ENCODE results near the gene HOXC12.

The HOXC12 gene

DNA sequence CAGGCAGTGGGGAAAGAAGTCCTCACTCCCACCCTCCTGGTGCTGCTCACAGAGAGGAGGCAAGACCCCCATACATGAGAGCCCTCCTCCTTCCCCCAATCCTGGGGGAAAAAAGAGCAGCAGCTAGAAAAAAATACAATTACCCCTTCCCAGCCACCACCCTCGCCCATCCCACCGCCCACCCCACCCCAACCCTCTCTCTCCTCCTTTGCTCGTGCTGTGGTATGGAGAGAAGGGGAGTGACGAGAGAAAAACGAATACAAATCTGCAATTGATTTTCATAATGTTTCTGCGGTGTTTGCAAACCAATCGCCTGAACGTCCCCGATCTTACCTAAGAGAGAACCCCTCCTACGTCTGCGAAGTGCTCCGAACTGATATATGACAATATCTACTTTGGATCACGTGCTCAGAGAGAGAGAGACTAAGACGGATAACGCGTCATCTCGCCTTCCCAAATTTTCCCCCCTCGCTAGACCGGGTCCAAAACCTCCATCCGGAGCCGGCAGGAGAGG lies 18.1 kb downstream of the HOXC12 start, which contains the start of gene HOXC11:
Gene HOXC11, plus strand, starts transcription at position 405 of the 514 bp plus-strand sequence. CDS start 116 bp downstream, outside the sequence.
- DNase-seq (ENCODE audit: low read depth): no peak

- no peak for DNase-seq (ENCODE audit: low read depth)
These were observed 18.7 kb downstream of the HOXC12 start for GRCh38 chr12:53973236-53974042.

DNA sequence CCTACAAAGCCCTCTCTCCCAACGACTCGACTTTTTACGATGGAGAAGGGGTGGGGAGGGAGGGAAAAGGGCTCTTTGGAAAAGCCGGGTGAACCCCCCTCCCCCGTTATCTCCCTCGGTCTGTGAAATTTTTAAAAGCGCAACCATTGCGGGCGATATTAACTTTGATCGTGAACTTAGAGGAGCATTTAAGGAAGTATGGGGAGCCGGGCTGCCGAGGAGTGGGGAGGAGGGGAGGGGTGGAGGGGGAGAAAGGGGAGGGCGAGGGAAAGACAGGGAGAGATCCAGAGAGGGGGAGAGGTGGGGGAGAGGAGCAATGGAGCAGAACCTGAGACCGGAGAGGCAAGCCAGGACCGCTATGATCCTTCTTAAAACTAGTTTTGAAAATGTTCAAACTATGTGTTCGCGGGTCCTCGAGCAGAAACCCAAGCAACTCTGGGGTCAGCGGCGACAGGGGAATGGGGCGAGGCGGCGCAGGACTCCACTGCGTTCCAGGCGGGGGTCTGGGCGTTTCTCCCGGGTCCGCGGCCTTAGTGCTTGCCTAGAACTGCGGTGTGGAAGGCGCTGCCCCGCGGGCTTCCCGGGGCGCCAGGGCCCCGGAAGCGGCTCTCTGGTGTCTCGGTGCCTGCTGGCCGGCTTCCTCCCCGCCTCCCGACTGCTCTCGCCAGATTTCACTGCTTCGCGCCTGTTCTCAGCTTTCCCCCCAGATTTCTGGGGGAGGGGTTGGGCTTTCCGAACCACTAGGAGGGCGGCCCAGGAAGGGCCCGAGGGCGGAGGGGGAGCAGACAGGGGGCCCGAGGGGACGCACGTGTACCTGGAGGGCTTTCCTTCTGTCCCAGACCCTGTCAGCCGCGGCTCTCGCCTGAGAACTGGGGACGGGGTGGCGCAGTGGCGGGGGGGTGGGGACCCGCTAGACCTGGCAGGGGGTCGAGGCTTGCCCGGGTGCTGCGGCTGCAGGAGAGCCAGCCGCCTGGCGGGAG lies 19.7 kb downstream of the HOXC12 start, which contains the start of gene HOTAIR:
Gene HOTAIR, minus strand, starts transcription at position 871 of the 980 bp plus-strand sequence.
- DNase-seq (ENCODE audit: low read depth): no peak

GRCh38 chr12:53975064-53975471 lies 20.4 kb downstream of the HOXC12 start:
- no peak for DNase-seq (ENCODE audit: low read depth)

GRCh38 chr12:53975479-53976152 lies 20.9 kb downstream of the HOXC12 start:
- DNase-seq (ENCODE audit: low read depth): no peak

DNA sequence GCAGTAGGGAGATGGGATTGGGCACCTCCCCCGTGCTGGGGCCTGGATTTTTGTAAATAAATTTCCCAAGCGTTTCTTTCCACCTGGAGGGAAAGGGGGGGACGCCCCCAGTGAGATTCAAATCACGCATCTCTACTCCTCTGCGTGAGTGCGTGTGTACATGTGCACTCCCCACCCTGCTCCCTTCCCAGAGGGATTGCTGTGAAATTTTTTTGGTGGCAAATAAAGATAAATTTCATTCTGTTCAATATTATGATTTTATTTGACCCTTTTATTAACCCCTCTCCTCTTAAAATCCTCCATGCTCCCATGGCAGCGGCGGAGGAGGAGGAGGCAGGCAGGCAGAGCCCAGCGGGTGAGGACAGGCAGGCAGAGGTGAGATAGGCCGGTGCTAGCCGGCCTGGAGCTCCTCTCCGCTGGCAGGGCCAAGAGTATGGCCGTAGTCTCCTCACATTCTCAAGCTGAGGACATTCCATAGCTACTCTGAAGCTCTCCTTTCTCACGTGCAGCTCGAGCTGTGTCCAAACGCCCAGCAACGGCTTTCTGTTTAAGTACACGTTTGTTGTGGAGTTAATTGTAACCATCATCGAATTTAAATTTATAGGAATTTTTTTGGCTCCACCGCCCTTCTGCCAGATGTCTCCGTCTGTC lies 21.6 kb downstream of the HOXC12 start:
- no peak for DNase-seq (ENCODE audit: low read depth)

DNA sequence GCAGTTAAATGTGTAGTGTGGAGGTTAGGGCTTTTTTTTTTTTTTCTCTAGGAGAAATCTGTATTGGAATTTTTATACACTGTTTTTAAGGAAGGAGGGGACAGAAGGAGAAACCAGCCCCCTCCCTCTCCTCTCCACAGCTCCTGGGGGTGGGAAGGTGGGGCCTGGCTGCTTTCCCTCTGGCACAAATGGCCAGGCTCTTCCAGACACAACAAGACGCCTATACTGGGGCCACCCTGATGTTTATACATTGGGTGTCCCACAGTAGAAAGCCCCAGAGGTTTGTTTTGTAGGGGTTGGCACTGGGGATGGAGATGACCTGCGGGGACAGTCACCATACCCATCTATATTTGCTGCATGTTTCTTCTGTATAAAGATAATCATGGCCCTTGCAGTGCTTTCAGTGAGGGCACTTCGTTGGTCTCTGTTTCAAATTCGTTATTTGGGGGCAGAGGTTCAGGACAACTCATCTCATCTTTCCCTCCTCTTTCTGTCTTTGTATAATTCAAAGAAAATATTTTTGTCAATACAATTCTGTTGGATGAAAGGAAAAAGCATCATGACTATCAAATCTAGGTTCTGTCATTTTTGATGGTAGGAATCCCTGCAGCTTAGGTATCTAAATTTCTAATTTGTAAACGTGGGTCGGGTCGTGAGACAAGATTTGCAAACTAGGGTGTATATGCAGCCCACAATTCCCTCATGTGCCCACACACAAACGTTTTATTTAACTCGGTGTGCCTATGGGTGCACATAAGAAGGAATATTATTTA lies 22.3 kb downstream of the HOXC12 start:
- no peak for DNase-seq (ENCODE audit: low read depth)

DNA sequence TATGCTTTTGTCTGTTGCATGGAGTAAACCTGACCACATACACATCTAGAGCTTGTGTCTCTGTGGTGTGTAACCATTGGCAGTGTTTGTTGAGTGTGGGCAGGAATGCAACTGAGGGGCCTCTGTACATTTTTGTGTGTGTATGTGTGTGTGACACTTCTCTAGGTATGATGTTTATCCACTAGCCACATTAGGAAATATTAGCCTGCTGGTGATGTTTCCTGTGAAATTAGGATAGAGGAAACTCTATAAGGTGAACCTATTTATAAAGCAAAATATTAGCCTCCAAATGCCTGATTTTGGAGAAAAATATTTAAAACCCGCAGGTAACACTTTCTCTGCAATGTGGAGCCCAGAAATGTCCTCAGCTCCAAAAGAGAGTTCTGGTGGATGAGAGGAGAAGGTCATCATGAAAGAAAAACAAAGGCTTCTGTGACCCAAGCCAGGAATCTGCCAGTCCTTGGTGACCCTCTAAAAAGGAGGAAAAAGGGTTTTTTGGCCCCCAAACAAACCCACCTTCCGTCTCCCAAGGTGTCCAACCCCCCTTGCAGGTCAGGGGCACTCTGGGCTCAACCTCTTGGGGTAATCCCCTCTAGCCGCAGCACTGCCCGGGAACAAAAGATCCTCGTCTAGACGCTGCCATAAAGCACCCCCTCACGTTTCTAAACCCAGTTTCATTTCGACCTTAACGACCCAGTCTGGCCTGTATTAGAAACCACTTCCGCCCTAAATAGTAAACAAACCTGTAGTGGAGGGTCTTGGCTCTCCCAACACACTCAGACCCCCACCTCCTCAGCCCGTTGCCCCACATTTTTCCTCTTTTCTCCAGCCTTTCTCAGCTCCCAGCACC lies 23.1 kb downstream of the HOXC12 start:
- DNase-seq (ENCODE audit: low read depth): no peak

DNA sequence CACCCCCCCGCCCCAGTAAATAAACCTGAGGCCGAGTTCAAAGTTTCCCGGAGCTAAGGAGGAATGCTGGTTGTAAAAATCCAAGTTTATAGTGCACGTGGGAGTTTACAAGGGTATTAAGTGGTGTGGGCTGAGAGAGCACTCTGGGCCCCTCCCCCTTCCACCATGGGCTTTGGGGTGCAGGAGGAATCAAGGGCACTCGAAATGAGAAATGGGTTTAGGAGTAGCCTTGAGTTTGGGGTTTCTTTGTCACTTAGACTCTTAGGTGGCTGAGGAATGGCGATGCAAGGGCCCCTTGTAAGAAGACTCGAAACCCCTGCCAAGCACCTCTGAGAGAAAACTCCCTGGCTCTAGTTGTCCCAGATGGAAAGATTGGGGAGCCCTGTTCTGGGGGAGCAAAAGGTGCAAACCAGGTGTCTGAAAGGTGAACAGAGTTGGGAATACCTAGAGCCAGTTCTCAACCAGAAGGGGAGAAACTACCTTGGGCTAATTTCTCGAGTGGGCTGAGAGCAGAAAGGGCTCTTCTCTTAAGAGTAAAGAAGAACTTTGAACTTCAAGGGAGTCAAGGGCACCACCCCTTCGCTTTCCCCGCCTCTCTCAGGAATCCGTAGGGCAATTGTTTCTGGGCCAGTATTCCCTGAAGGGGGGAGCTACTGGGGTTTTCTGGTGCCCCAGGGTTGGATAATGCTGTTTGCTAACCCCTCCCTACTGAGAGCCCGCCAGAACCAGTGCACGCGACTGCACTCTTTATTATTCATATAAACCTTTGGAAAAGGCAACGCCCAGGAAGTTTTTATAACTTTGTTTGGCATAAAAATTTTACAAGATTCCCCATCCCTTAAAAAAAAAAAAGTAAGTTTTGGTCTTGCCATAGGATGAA lies 24.0 kb downstream of the HOXC12 start:
- no peak for DNase-seq (ENCODE audit: low read depth)

- DNase-seq (ENCODE audit: low read depth): no peak
These were observed 25.6 kb downstream of the HOXC12 start for GRCh38 chr12:53980104-53980801.

GRCh38 chr12:53980802-53981496 lies 26.2 kb downstream of the HOXC12 start:
- DNase-seq (ENCODE audit: low read depth): no peak

DNA sequence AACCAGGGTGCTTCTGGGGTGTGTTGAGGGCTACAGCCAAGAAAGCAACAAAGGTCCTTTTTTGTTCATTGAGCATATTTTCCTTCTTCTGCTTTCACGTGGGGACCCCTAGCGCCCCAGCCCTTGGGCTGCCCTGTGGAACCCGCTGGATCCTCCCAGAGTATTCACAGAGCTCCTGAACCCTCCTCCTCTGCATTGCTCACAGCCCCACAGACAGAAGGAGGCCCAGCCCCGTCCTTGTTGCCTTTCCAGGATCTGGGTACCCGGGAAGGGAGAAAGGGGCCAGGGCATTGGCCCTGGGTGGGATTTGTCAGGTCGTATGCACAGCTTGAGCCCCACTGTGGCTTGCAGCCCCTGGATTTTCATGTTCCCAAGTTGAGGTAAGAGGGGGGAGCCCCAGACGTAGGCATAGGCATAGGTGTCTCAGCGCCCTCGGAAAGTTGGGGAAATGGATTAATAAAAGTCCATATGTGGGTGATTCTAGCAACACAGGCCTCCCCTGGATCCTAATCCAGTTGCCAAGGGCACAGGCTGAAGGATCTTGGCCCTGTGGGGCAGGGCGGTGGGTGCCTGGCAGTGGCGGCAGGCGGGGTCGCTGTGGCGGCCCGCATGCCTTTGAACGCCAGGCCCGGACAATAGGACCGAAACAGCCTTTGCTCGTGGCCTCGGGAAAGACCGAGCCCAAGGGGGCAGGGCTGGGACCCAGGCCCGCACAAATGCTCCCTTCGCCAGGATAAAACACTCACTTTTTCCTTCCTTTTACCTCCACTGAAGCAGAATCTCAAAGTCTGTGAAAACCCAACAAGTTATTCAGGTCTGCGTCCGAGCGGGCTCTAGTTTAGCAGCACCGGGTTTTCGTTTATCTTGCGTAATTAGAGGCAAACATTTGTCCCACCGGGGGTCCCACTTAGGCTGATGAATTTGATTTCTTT lies 27.2 kb downstream of the HOXC12 start:
- DNase-seq (ENCODE audit: low read depth): no peak

GRCh38 chr12:53982648-53983567 lies 28.2 kb downstream of the HOXC12 start:
- DNase-seq (ENCODE audit: low read depth): no peak

- no peak for DNase-seq (ENCODE audit: low read depth)
These were observed 28.9 kb downstream of the HOXC12 start for GRCh38 chr12:53983568-53983949.

DNA sequence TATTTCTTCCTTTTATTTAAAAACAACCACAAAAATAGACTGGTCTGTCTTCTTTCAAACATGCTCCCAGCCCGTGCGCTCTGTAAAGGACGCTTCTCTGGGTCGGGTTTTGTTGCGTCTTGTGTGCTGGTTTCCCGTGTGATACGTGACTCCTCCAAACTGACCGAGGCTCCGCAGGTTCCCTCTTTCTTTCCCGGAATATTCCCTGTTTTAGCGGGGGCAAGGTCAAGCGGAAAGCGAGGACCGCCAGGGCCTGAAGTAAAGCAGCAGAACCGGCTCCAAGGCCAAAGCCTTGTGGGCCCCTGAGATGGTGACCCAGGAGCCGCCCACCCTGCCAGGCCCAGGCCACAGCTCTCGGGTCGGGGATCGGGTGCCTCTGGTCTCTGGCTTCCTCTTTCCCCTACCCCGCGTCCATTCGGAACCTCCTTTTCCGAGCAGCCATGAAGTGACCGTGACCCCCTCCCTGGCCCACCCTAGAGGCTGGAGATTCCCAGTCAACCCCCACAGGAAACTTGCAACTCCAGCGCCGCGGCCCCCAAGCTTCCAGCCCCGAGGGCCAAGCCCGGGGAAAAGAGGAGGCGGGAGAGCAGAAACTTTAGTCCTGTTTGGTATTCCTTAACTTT lies 29.4 kb downstream of the HOXC12 start:
- no peak for DNase-seq (ENCODE audit: low read depth)

Measured in iris pigment epithelial cell (primary cell).